HEK293 (cell line): ENCODE measurements around the gene MAP6.

Experiments used
- CTCF ChIP-seq: fragments of 450-650 bp; formaldehyde crosslinking; IDR thresholded peaks from 2 replicates; pipeline ENCODE4 v1.5.1; 2016; ENCODE audit warnings: missing biosample characterization, missing genetic modification characterization
- ZFP37 ChIP-seq: fragments of 450-650 bp; formaldehyde crosslinking; IDR thresholded peaks from 2 replicates; pipeline ENCODE4 v1.5.1; 2016; ENCODE audit warnings: missing biosample characterization, missing genetic modification characterization
- ZFP41 ChIP-seq: fragments of 450-650 bp; formaldehyde crosslinking; IDR thresholded peaks from 2 replicates; pipeline ENCODE4 v1.5.1; 2016; ENCODE audit warnings: missing biosample characterization, missing genetic modification characterization, borderline replicate concordance
- ZNF2 ChIP-seq: fragments of 450-650 bp; formaldehyde crosslinking; IDR thresholded peaks from 2 replicates; pipeline ENCODE4 v1.5.1; 2016; ENCODE audit warnings: missing biosample characterization, missing genetic modification characterization
- ZNF398 ChIP-seq: fragments of 450-650 bp; formaldehyde crosslinking; IDR thresholded peaks from 2 replicates; pipeline ENCODE4 v1.5.1; 2017; ENCODE audit warnings: missing biosample characterization, missing genetic modification characterization
- ZNF416 ChIP-seq: fragments of 450-650 bp; formaldehyde crosslinking; IDR thresholded peaks from 2 replicates; pipeline ENCODE4 v1.5.1; 2016; ENCODE audit warnings: missing biosample characterization, missing genetic modification characterization
- ZNF747 ChIP-seq: fragments of 450-650 bp; formaldehyde crosslinking; IDR thresholded peaks from 2 replicates; pipeline ENCODE4 v1.5.1; 2016; ENCODE audit warnings: missing biosample characterization, missing genetic modification characterization

- TF ChIP-seq ZNF398 (tag by site-specific recombination) (no peak), ZNF416 (tag by site-specific recombination) (no peak), ZNF747 (tag by site-specific recombination) (no peak), CTCF (tag by site-specific recombination) (no peak), ZFP41 (tag by site-specific recombination) (no peak), ZFP37 (tag by site-specific recombination) (no peak), ZNF2 (tag by site-specific recombination) (no peak)
These were observed 10.7 kb upstream of the MAP6 start for GRCh38 chr11:75679566-75679965.
